Ishikawa (cell line): ENCODE data around the gene SOBP.

Experiments used
- CEBPB ChIP-seq: IDR thresholded peaks from 2 replicates; pipeline ENCODE4 v1.6.1; 2012
- CREB1 ChIP-seq: IDR thresholded peaks from 2 replicates; pipeline ENCODE4 v1.6.1; 2012; ENCODE audit warnings: low read depth
- EGR1 ChIP-seq: IDR thresholded peaks from 2 replicates; pipeline ENCODE4 v1.6.1; 2012
- EP300 ChIP-seq: IDR thresholded peaks from 2 replicates; pipeline ENCODE4 v1.6.1; 2012; ENCODE audit warnings: borderline replicate concordance
- FOXM1 ChIP-seq: IDR thresholded peaks from 2 replicates; pipeline ENCODE4 v1.6.1; 2012; ENCODE audit warnings: low read depth, borderline replicate concordance
- NFIC ChIP-seq: IDR thresholded peaks from 2 replicates; pipeline ENCODE4 v1.6.1; 2012
- RAD21 ChIP-seq: IDR thresholded peaks from 2 replicates; pipeline ENCODE4 v1.6.1; 2012; ENCODE audit warnings: low read depth
- TAF1 ChIP-seq: IDR thresholded peaks from 2 replicates; pipeline ENCODE4 v1.6.1; 2012; ENCODE audit warnings: low read depth, mild to moderate bottlenecking
- TCF12 ChIP-seq: IDR thresholded peaks from 2 replicates; pipeline ENCODE4 v1.6.1; 2012; ENCODE audit warnings: low read depth
- TEAD4 ChIP-seq: IDR thresholded peaks from 2 replicates; pipeline ENCODE4 v1.6.1; 2012
- YY1 ChIP-seq: IDR thresholded peaks from 2 replicates; pipeline ENCODE4 v1.6.1; 2012; ENCODE audit warnings: low read depth
- ZBTB7A ChIP-seq: IDR thresholded peaks from 2 replicates; pipeline ENCODE4 v1.6.1; 2012; ENCODE audit warnings: low read depth
- TF ChIP-seq, protein P1 (sequence below): IDR thresholded peaks from 2 replicates; pipeline ENCODE4 v1.6.1; 2012
- TF ChIP-seq, protein P2 (sequence below): IDR thresholded peaks from 2 replicates; pipeline ENCODE4 v1.6.1; 2012
- TF ChIP-seq, protein P3 (sequence below): IDR thresholded peaks from 2 replicates; pipeline ENCODE4 v1.6.1; 2012; ENCODE audit warnings: low read depth, mild to moderate bottlenecking

The SOBP gene

DNA sequence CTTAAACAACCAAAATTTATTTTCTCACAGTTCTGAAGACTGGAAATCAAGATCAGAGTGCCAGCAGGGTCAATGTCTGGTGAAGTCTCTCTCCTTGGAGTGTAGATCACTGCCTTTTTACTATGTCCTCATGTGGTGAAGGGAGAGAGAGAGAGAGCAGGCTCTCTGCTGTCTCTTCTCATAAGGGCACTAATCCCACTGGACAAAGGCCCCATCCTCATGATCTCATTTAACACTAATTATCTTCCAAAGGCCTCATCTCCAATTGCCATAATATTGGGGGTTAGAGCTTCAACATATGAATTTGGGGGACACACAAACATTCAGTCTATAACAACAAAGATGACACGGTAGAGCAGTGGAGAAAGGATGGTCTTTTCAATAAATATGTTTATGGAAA lies 27.4 kb downstream of the SOBP start:
- no peak for TF ChIP-seq FOXM1
- no peak for TF ChIP-seq ZBTB7A
- no peak for TF ChIP-seq RAD21
- TF ChIP-seq, protein P1, sequence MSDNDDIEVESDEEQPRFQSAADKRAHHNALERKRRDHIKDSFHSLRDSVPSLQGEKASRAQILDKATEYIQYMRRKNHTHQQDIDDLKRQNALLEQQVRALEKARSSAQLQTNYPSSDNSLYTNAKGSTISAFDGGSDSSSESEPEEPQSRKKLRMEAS: no peak
- TF ChIP-seq, protein P2, sequence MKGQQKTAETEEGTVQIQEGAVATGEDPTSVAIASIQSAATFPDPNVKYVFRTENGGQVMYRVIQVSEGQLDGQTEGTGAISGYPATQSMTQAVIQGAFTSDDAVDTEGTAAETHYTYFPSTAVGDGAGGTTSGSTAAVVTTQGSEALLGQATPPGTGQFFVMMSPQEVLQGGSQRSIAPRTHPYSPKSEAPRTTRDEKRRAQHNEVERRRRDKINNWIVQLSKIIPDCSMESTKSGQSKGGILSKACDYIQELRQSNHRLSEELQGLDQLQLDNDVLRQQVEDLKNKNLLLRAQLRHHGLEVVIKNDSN: no peak
- no peak for TF ChIP-seq EP300
- no peak for TF ChIP-seq EGR1
- TF ChIP-seq TEAD4: no peak
- no peak for TF ChIP-seq CEBPB
- TF ChIP-seq CREB1: no peak
- TF ChIP-seq TCF12: no peak
- no peak for TF ChIP-seq YY1
- TF ChIP-seq TAF1: no peak

DNA sequence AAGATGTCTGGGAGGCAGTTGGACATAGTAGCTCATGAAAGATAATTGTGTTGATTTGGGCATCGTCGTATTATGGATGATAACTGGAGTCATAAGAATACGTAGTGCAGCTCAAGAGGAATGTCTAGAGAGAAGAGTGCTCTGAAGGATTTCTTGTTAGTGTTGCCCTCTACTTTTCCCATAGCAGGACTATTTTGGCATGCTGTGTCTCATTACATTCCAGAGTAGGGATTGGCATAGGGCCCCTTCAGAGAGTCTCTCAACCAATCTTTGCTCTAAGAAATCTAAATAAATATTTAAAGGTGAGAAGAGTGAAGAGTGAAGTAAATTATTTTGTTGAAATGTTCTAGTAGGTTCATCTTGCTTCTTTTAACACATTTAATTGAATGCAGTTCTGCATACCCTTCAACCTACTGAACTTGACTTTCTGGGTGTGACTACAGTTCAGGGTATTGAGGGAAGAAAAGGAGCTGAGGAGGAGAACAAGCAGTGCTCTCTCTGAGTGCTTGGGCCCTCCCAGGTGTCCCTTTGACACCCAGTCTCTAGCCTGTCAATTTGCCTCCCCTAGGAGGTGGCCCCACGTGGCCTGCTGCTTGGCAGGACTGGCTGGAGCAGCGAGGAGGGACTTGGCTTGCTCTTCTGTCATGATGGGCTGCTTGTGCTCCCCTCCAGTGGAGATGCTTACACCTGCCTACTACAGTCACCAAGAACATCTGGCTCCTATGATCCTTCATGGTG lies 33.3 kb downstream of the SOBP start:
- no peak for TF ChIP-seq TEAD4
- no peak for TF ChIP-seq NFIC
- no peak for TF ChIP-seq FOXM1
- TF ChIP-seq, protein P3, sequence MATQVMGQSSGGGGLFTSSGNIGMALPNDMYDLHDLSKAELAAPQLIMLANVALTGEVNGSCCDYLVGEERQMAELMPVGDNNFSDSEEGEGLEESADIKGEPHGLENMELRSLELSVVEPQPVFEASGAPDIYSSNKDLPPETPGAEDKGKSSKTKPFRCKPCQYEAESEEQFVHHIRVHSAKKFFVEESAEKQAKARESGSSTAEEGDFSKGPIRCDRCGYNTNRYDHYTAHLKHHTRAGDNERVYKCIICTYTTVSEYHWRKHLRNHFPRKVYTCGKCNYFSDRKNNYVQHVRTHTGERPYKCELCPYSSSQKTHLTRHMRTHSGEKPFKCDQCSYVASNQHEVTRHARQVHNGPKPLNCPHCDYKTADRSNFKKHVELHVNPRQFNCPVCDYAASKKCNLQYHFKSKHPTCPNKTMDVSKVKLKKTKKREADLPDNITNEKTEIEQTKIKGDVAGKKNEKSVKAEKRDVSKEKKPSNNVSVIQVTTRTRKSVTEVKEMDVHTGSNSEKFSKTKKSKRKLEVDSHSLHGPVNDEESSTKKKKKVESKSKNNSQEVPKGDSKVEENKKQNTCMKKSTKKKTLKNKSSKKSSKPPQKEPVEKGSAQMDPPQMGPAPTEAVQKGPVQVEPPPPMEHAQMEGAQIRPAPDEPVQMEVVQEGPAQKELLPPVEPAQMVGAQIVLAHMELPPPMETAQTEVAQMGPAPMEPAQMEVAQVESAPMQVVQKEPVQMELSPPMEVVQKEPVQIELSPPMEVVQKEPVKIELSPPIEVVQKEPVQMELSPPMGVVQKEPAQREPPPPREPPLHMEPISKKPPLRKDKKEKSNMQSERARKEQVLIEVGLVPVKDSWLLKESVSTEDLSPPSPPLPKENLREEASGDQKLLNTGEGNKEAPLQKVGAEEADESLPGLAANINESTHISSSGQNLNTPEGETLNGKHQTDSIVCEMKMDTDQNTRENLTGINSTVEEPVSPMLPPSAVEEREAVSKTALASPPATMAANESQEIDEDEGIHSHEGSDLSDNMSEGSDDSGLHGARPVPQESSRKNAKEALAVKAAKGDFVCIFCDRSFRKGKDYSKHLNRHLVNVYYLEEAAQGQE: no peak
- no peak for TF ChIP-seq YY1
- TF ChIP-seq TCF12: no peak
- no peak for TF ChIP-seq EP300
- TF ChIP-seq, protein P1: no peak
- no peak for TF ChIP-seq RAD21
- TF ChIP-seq TAF1: no peak
- no peak for TF ChIP-seq EGR1
- no peak for TF ChIP-seq CEBPB
- TF ChIP-seq, protein P2: no peak
- TF ChIP-seq CREB1: no peak
- no peak for TF ChIP-seq ZBTB7A

DNA sequence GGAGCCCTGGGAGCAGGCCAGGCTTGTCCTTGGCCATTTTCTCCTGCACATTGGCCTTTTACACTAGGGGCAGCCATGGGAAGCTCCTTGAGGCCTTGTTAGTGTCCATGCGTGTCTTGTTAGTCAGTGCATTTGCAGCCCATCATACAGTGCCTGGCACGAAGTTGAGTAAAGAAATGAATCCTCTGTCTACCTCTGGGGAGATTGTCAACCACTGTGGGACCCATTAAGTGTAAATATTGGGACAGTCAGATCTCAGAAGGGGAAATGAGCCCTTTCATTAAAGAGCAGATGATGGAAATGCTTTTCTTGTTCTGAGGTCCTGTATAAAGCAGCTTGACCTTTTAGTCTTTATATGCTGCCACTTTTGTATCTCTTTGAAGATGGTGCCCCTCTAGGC lies 33.9 kb downstream of the SOBP start:
- no peak for TF ChIP-seq EGR1

DNA sequence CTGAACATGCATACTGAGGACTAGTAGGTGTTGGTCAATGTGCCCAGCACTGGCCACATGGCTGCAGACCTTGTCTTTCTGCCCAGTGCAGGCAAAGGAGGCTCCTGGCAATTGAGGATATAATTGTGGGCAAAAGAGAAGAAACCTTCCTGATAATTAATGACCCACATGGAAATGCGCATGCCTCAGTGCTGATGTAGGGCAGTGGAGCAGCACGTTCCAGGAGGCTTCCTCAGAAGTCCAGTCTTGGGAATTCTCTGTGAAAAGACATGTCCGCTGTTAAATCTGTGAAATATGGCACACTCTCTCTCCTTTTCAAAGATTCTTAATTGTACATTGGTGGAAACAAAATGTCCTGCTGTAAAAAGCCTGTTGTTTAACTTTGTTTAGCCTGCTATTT lies 34.7 kb downstream of the SOBP start:
- no peak for TF ChIP-seq CEBPB
- TF ChIP-seq, protein P1: no peak
- no peak for TF ChIP-seq CREB1
- no peak for TF ChIP-seq TEAD4
- no peak for TF ChIP-seq NFIC
- no peak for TF ChIP-seq TCF12

DNA sequence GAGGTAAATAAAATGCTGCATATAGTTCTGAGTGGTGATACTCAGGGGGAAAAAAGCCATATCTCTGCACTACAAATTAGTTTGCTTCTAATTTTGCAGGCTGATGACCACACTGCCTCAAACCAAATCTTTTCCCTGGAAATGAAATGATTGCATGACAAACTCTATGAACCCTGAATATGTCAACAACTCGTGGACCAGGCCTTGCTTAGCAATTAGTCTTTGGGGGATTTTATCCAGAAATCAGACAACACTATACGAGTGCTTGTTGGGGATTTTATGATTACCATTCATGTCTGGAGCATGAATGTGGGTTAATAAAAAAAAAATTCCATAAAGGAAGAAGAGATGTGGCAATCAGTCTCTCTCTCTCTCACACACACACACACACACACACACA lies 42.0 kb downstream of the SOBP start:
- TF ChIP-seq CEBPB (no peak), YY1 (no peak), TEAD4 (no peak), TAF1 (no peak), EGR1 (no peak), FOXM1 (no peak), NFIC (no peak), RAD21 (no peak), CREB1 (no peak)
- TF ChIP-seq, protein P3: no peak

DNA sequence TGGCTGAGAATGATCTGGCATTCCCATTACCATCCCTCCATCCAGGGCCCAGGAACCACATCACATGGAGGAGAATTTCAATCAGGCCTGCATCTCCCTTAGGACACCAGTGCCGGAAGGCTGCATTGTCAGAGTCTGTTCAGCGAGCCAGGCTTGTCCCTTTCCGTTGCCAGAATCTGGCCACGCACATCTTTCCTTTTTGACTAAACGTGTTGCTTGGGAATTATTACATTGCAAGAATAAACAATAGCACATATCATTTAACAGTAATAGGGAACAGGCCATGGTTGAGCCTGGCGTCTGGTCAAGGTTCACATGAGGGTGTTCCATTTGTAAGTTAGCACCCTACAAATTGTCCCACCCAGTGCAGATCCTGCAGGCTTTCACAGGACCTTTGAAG lies 42.8 kb downstream of the SOBP start:
- no peak for TF ChIP-seq TCF12
- no peak for TF ChIP-seq YY1
- no peak for TF ChIP-seq FOXM1
- TF ChIP-seq TAF1: no peak
